ENCODE measurements around the gene ARGLU1. TPM values are rescaled to one million over a fixed set of nuclear protein-coding genes. Genes with fewer than 3 reads are reported as not detected.

Gene ARGLU1
- polyA plus RNA-seq (2013, experiment 1 of 2), result 93.9 TPM
- polyA plus RNA-seq (2013, experiment 2 of 2), result 92.1 TPM

DNA sequence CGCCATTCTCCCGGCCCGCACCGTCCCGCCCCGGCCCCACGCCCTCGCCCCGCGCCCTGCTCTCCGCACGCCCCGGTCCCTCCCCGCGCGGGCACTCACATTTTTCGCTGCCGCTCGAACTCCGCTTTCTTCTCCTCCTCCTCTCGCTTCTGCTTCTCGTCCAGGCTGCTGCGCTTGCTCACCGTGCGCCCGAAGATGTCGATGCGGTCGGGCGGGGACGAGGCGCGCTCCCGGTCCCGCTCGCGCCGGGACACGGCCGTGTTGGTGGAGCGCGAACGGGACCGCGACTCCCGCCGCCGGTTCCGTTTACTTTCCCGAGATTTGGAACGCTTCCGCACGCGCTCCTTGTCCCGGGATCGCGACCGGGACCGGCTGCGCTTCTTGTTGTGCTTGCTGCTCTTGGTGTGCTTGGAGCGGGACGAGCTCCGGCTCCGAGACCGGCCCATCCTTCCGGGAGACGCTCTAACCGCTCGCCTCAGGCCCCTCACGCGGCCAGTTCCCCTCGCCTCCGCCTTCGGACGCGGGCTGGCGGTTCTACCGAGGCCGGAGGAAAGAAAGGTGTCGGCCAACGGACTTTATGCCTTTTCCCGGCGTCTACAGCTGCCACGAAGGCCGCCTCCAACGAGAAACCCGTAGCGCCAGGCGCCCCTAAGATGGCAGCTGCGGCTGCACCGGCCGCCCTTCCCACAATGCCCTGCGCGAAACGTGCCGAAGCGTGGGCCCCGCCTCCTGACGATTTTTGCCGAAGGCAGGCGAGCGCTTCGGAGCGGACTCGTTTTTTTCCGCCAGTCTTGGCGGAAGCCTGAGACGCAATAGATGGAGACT is at the start of gene ARGLU1:
ARGLU1 (minus strand) TSS at position 664 of the 825 bp plus-strand sequence; CDS start at position 446, 218 bp downstream.
- no peaks in the 10 kb centered on the region for H3K27me3 ChIP-seq (ENCODE audit: insufficient read depth, low read length, poor library complexity)
- peak within 1 kb of the TSS; percentile 98 for H3K56ac ChIP-seq (ENCODE audit: low read length)
- no peak within 1 kb of the TSS for H4K5ac ChIP-seq (ENCODE audit: low read length)
- no peak within 1 kb of the TSS for H2BK120ac ChIP-seq (ENCODE audit: low read depth, low read length)
- peak within 1 kb of the TSS; percentile 81 for H3K4ac ChIP-seq (ENCODE audit: low read depth, low read length)
- peak within 1 kb of the TSS; percentile 80 for H3K27ac ChIP-seq (ENCODE audit: low read depth, low read length)
- no peak within 1 kb of the TSS for H2AK5ac ChIP-seq (ENCODE audit: low read length)
- H3K23ac ChIP-seq (ENCODE audit: low read length), result peak within 1 kb of the TSS; percentile 95
- H2BK15ac ChIP-seq (replicated peaks; ENCODE audit: low read depth), result no peak within 1 kb of the TSS
- H2BK5ac ChIP-seq (ENCODE audit: low read length), result peak within 1 kb of the TSS; percentile 89
- no peaks in the 10 kb centered on the region for H3K36me3 ChIP-seq (ENCODE audit: control insufficient read depth, insufficient read depth, low read length)
- DNase-seq, result peak; percentile 95
- H3K79me2 ChIP-seq (ENCODE audit: control insufficient read depth, insufficient read depth, low read length), result peaks cover 51% of the 10 kb centered on the region
- H3K79me1 ChIP-seq (ENCODE audit: low read length), result no peaks in the 10 kb centered on the region
- peak within 1 kb of the TSS; percentile 91 for H3K4me3 ChIP-seq (ENCODE audit: low read length)
- peak within 1 kb of the TSS; percentile 88 for H3K18ac ChIP-seq (ENCODE audit: low read length)
- H3K4me1 ChIP-seq (ENCODE audit: control insufficient read depth, low read depth, low read length), result peaks cover 16% of the 10 kb centered on the region
- WGBS (ENCODE audit: extremely low coverage, insufficient coverage, low lambda C conversion rate), result no CpG with 5 or more reads among the region's 108 CpGs
- H4K8ac ChIP-seq (ENCODE audit: low read depth, low read length), result no peak within 1 kb of the TSS
- peak within 1 kb of the TSS; percentile 99 for H3K9ac ChIP-seq (ENCODE audit: low read length)
- peak within 1 kb of the TSS; percentile 83 for H3K4me2 ChIP-seq (ENCODE audit: low read length)

- no peak overlapping the region for H4K8ac ChIP-seq (ENCODE audit: low read depth, low read length)
- no peak overlapping the region for H3K4me2 ChIP-seq (ENCODE audit: low read length)
- peak; percentile 97 for DNase-seq
- H3K36me3 ChIP-seq (ENCODE audit: control insufficient read depth, insufficient read depth, low read length), result no peaks in the 10 kb centered on the region
- no peak overlapping the region for H3K4ac ChIP-seq (ENCODE audit: low read depth, low read length)
- H3K56ac ChIP-seq (ENCODE audit: low read length), result no peak overlapping the region
- no peak overlapping the region for H3K4me3 ChIP-seq (ENCODE audit: low read length)
- H3K18ac ChIP-seq (ENCODE audit: low read length), result no peak overlapping the region
- H3K27ac ChIP-seq (ENCODE audit: low read depth, low read length), result no peak overlapping the region
- no peaks in the 10 kb centered on the region for H3K4me1 ChIP-seq (ENCODE audit: control insufficient read depth, low read depth, low read length)
- no peak overlapping the region for H2AK5ac ChIP-seq (ENCODE audit: low read length)
- no peaks in the 10 kb centered on the region for H3K79me1 ChIP-seq (ENCODE audit: low read length)
- no CpG with 5 or more reads among the region's 3 CpGs for whole genome bisulfite sequencing (ENCODE audit: extremely low coverage, insufficient coverage, low lambda C conversion rate)
- H3K27me3 ChIP-seq (ENCODE audit: insufficient read depth, low read length, poor library complexity), result no peaks in the 10 kb centered on the region
- H3K9ac ChIP-seq (ENCODE audit: low read length), result no peak overlapping the region
- no peak overlapping the region for H4K5ac ChIP-seq (ENCODE audit: low read length)
- no peak overlapping the region for H3K23ac ChIP-seq (ENCODE audit: low read length)
- no peak overlapping the region for H2BK15ac ChIP-seq (replicated peaks; ENCODE audit: low read depth)
- no peak overlapping the region for H2BK120ac ChIP-seq (ENCODE audit: low read depth, low read length)
- H2BK5ac ChIP-seq (ENCODE audit: low read length), result no peak overlapping the region
- H3K79me2 ChIP-seq (ENCODE audit: control insufficient read depth, insufficient read depth, low read length), result no peaks in the 10 kb centered on the region
Measured at GRCh38 chr13:106617561-106617960, 49.6 kb upstream of the ARGLU1 start.

DNA sequence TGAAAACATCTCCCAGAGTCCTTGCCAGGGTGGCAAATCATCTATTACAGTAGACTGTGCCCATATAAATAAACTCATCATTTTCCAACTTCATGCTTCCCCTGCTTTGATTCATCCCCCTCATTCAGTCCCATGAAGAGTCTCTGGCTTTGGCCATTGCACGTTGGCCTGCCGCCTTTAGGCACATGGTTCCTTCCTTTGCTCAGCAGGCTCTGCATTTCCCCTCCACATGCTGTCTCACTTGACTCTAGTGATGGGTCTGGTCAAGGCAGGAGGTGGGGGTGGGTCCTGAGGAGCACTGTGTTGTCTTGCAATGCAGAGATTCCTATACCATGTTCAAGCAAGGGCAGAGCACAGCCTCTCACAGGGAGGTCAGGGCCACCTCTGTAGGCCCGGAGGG is 48.8 kb upstream of the ARGLU1 start:
- no peaks in the 10 kb centered on the region for H3K4me1 ChIP-seq (ENCODE audit: control insufficient read depth, low read depth, low read length)
- H3K36me3 ChIP-seq (ENCODE audit: control insufficient read depth, insufficient read depth, low read length), result no peaks in the 10 kb centered on the region
- no peaks in the 10 kb centered on the region for H3K79me1 ChIP-seq (ENCODE audit: low read length)
- H2BK5ac ChIP-seq (ENCODE audit: low read length), result no peak overlapping the region
- no peak overlapping the region for H3K27ac ChIP-seq (ENCODE audit: low read depth, low read length)
- no peak overlapping the region for H2BK15ac ChIP-seq (replicated peaks; ENCODE audit: low read depth)
- no peak overlapping the region for H2AK5ac ChIP-seq (ENCODE audit: low read length)
- H2BK120ac ChIP-seq (ENCODE audit: low read depth, low read length), result no peak overlapping the region
- H3K4me2 ChIP-seq (ENCODE audit: low read length), result no peak overlapping the region
- DNase-seq, result no peak
- no peak overlapping the region for H4K8ac ChIP-seq (ENCODE audit: low read depth, low read length)
- H3K4me3 ChIP-seq (ENCODE audit: low read length), result no peak overlapping the region
- H3K79me2 ChIP-seq (ENCODE audit: control insufficient read depth, insufficient read depth, low read length), result no peaks in the 10 kb centered on the region
- H3K18ac ChIP-seq (ENCODE audit: low read length), result no peak overlapping the region
- H3K23ac ChIP-seq (ENCODE audit: low read length), result no peak overlapping the region
- H3K4ac ChIP-seq (ENCODE audit: low read depth, low read length), result no peak overlapping the region
- H3K9ac ChIP-seq (ENCODE audit: low read length), result no peak overlapping the region
- no peak overlapping the region for H3K56ac ChIP-seq (ENCODE audit: low read length)
- H3K27me3 ChIP-seq (ENCODE audit: insufficient read depth, low read length, poor library complexity), result no peaks in the 10 kb centered on the region
- H4K5ac ChIP-seq (ENCODE audit: low read length), result no peak overlapping the region
- WGBS (ENCODE audit: extremely low coverage, insufficient coverage, low lambda C conversion rate), result no CpG with 5 or more reads among the region's 3 CpGs

GRCh38 chr13:106614874-106615273 is 46.9 kb upstream of the ARGLU1 start:
- Histone ChIP-seq H2BK5ac (ENCODE audit: low read length) (no peak overlapping the region), H4K5ac (ENCODE audit: low read length) (no peak overlapping the region), H3K4ac (ENCODE audit: low read depth, low read length) (no peak overlapping the region), H4K8ac (ENCODE audit: low read depth, low read length) (no peak overlapping the region), H3K56ac (ENCODE audit: low read length) (no peak overlapping the region), H2AK5ac (ENCODE audit: low read length) (no peak overlapping the region), H2BK15ac (replicated peaks; ENCODE audit: low read depth) (no peak overlapping the region), H3K27me3 (ENCODE audit: insufficient read depth, low read length, poor library complexity) (no peaks in the 10 kb centered on the region), H3K36me3 (ENCODE audit: control insufficient read depth, insufficient read depth, low read length) (no peaks in the 10 kb centered on the region), H3K18ac (ENCODE audit: low read length) (no peak overlapping the region), H3K23ac (ENCODE audit: low read length) (no peak overlapping the region), H3K4me2 (ENCODE audit: low read length) (no peak overlapping the region), H3K9ac (ENCODE audit: low read length) (no peak overlapping the region), H2BK120ac (ENCODE audit: low read depth, low read length) (no peak overlapping the region), H3K4me1 (ENCODE audit: control insufficient read depth, low read depth, low read length) (no peaks in the 10 kb centered on the region), H3K4me3 (ENCODE audit: low read length) (no peak overlapping the region), H3K27ac (ENCODE audit: low read depth, low read length) (no peak overlapping the region), H3K79me1 (ENCODE audit: low read length) (no peaks in the 10 kb centered on the region), H3K79me2 (ENCODE audit: control insufficient read depth, insufficient read depth, low read length) (no peaks in the 10 kb centered on the region)
- no CpG with 5 or more reads among the region's 4 CpGs for whole genome bisulfite sequencing (ENCODE audit: extremely low coverage, insufficient coverage, low lambda C conversion rate)
- no peak for DNase-seq

GRCh38 chr13:106612688-106613087 is 44.8 kb upstream of the ARGLU1 start:
- H3K4me3 ChIP-seq (ENCODE audit: low read length), result no peak overlapping the region
- no peak overlapping the region for H3K9ac ChIP-seq (ENCODE audit: low read length)
- H4K8ac ChIP-seq (ENCODE audit: low read depth, low read length), result no peak overlapping the region
- H2BK5ac ChIP-seq (ENCODE audit: low read length), result no peak overlapping the region
- no peak overlapping the region for H3K23ac ChIP-seq (ENCODE audit: low read length)
- no peak overlapping the region for H3K27ac ChIP-seq (ENCODE audit: low read depth, low read length)
- no peak overlapping the region for H2BK15ac ChIP-seq (replicated peaks; ENCODE audit: low read depth)
- H3K36me3 ChIP-seq (ENCODE audit: control insufficient read depth, insufficient read depth, low read length), result no peaks in the 10 kb centered on the region
- H2AK5ac ChIP-seq (ENCODE audit: low read length), result no peak overlapping the region
- H3K4me2 ChIP-seq (ENCODE audit: low read length), result no peak overlapping the region
- WGBS (ENCODE audit: extremely low coverage, insufficient coverage, low lambda C conversion rate), result no CpG with 5 or more reads among the region's 1 CpG
- H3K79me2 ChIP-seq (ENCODE audit: control insufficient read depth, insufficient read depth, low read length), result no peaks in the 10 kb centered on the region
- H3K18ac ChIP-seq (ENCODE audit: low read length), result no peak overlapping the region
- H3K4me1 ChIP-seq (ENCODE audit: control insufficient read depth, low read depth, low read length), result no peaks in the 10 kb centered on the region
- no peaks in the 10 kb centered on the region for H3K79me1 ChIP-seq (ENCODE audit: low read length)
- H3K27me3 ChIP-seq (ENCODE audit: insufficient read depth, low read length, poor library complexity), result no peaks in the 10 kb centered on the region
- no peak overlapping the region for H3K56ac ChIP-seq (ENCODE audit: low read length)
- no peak overlapping the region for H4K5ac ChIP-seq (ENCODE audit: low read length)
- no peak for DNase-seq
- H3K4ac ChIP-seq (ENCODE audit: low read depth, low read length), result no peak overlapping the region
- no peak overlapping the region for H2BK120ac ChIP-seq (ENCODE audit: low read depth, low read length)

Data from mesendoderm (in vitro differentiated cells).